GM18907 (cell line): ENCODE measurements around the gene ZFYVE27.
"Not testable (repeated sequence)": the region's sequence is repeated elsewhere in the genome, so short reads cannot be mapped to it uniquely, and the experiment has no call there.

Experiments
- ATAC-seq: cut with Tn5 transposase; IDR thresholded peaks from one replicate; pipeline ENCODE4 v1.9.1; 2021; ENCODE audit warnings: mild to moderate bottlenecking, moderate library complexity; ENCODE audit not compliant: unreplicated experiment

The ZFYVE27 gene

GRCh38 chr10:97736902-97737769 lies at the start of gene ZFYVE27:
ZFYVE27 (plus strand) TSS chr10:97737128; CDS start chr10:97738478, 1,350 bp downstream.
- ATAC-seq = peak; percentile 85

GRCh38 chr10:97687785-97688781 lies 48.8 kb upstream of the ZFYVE27 start:
- no peak for ATAC-seq

- ATAC-seq = no peak
Measured at GRCh38 chr10:97689559-97690020, 47.3 kb upstream of the ZFYVE27 start.

GRCh38 chr10:97690133-97690532 lies 46.8 kb upstream of the ZFYVE27 start:
- ATAC-seq = no peak

- ATAC-seq = not testable (repeated sequence)
Measured at GRCh38 chr10:97698072-97698655, 38.8 kb upstream of the ZFYVE27 start.

- peak; percentile 65 for ATAC-seq
Measured at GRCh38 chr10:97701438-97702069, 35.4 kb upstream of the ZFYVE27 start.

GRCh38 chr10:97703398-97704067 lies 33.4 kb upstream of the ZFYVE27 start:
- no peak for ATAC-seq

- no peak for ATAC-seq
Measured at GRCh38 chr10:97704341-97704740, 32.6 kb upstream of the ZFYVE27 start.

GRCh38 chr10:97705006-97705670 lies 31.8 kb upstream of the ZFYVE27 start:
- no peak for ATAC-seq

- ATAC-seq = no peak
Measured at GRCh38 chr10:97707134-97707861, 29.6 kb upstream of the ZFYVE27 start.

GRCh38 chr10:97708167-97708566 lies 28.8 kb upstream of the ZFYVE27 start:
- no peak for ATAC-seq

GRCh38 chr10:97708976-97709946 lies 27.7 kb upstream of the ZFYVE27 start:
- no peak for ATAC-seq

GRCh38 chr10:97711640-97712572 lies 25.0 kb upstream of the ZFYVE27 start:
- ATAC-seq = no peak

- ATAC-seq = no peak
Measured at GRCh38 chr10:97713339-97713825, 23.5 kb upstream of the ZFYVE27 start, which contains the start of gene MARVELD1. MARVELD1 (plus strand) TSS chr10:97713730; CDS start chr10:97713877, 147 bp downstream.

GRCh38 chr10:97713826-97714400 lies 23.0 kb upstream of the ZFYVE27 start:
- peak; percentile 75 for ATAC-seq
